Sigmoid colon (tissue), 7 donors: ENCODE data around the gene PEX1. TPM values are rescaled to one million over a fixed set of nuclear protein-coding genes. Genes with fewer than 3 reads are reported as not detected.
"Not testable (repeated sequence)": the region's sequence is repeated elsewhere in the genome, so short reads cannot be mapped to it uniquely, and the experiment has no call there.

Experiments
- DNase-seq: peaks from one replicate; pipeline ENCODE4 v3.0.0-alpha.2; 2019
- H3K27ac ChIP-seq, 4 donors: fragments of 200-600 bp; sonication (generic); one replicate each; pipeline ENCODE4 v1.5.1; 2016 to 2019; ENCODE audit warnings: mild to moderate bottlenecking in 1 of 4
- H3K27me3 ChIP-seq, 3 donors: fragments of 200-600 bp; sonication (generic); one replicate each; pipeline ENCODE4 v1.5.1; 2019; ENCODE audit warnings: mild to moderate bottlenecking in 1 of 3
- H3K36me3 ChIP-seq, 4 donors: fragments of 200-600 bp; sonication (generic); one replicate each; pipeline ENCODE4 v1.5.1; 2016 to 2019
- H3K4me1 ChIP-seq, 4 donors: fragments of 200-600 bp; sonication (generic); one replicate each; pipeline ENCODE4 v1.5.1; 2017 to 2019
- H3K4me3 ChIP-seq, 4 donors: fragments of 200-600 bp; sonication (generic); one replicate each; pipeline ENCODE4 v1.5.1; 2017 to 2019; ENCODE audit warnings: mild to moderate bottlenecking in 2 of 4, moderate library complexity in 1 of 4
- H3K9me3 ChIP-seq, 4 donors: fragments of 200-600 bp in 3 of 4; sonication (generic) in 3 of 4; one replicate each; pipeline versions ENCODE4 v1.5.1 to v1.6.1; 2013 to 2019
- CTCF ChIP-seq, 4 experiments: fragments of 450-650 bp in 3 of 4; fragments of 200-600 bp in 1 of 4; IDR thresholded peaks; one replicate each; pipeline ENCODE4 v1.5.1; 2016 to 2019; ENCODE audit warnings: antibody characterized with exemption in 4 of 4, mild to moderate bottlenecking in 3 of 4, moderate library complexity in 2 of 4
- EP300 ChIP-seq, 4 donors: sonication (generic); formaldehyde crosslinking; IDR thresholded peaks; one replicate each; pipeline ENCODE4 v1.6.1; 2017; ENCODE audit warnings: antibody characterized with exemption in 4 of 4
- POLR2A ChIP-seq, 2 donors: fragments of 450-650 bp; IDR thresholded peaks; one replicate each; pipeline ENCODE4 v1.6.1; 2016; ENCODE audit warnings: antibody characterized with exemption in 2 of 2, mild to moderate bottlenecking in 2 of 2, moderate library complexity in 2 of 2
- POLR2AphosphoS5 ChIP-seq, 4 donors: sonication (generic); formaldehyde crosslinking; IDR thresholded peaks; one replicate each; pipeline ENCODE4 v1.6.1; 2017; ENCODE audit warnings: antibody characterized with exemption in 4 of 4
- WGBS, 2 donors: extraction: QIAGEN DNeasy Blood & Tissue Kit; methylation state at CpG; one replicate each; pipeline ENCODE4 v1.1.7; 2013; 5-methylcytosine and 5-hydroxymethylcytosine counted together
- intact Hi-C: fragments of 100-400 bp; cut with DNase I; formaldehyde crosslinking; loops from one replicate; pipeline ENCODE4 v1.15.1; 2023
- polyA plus RNA-seq, 3 donors: library from polyadenylated mRNA; stranded (reverse); fragments of 200-250 nt; gene quantifications; one replicate each; pipeline ENCODE4 v1.2.3, GENCODE V29; 2013
- total RNA-seq, 4 donors: library from RNA; depleted of rRNA; stranded (reverse); fragments of >200 nt; gene quantifications; one replicate each; pipeline ENCODE4 v1.1.0, GENCODE V29; 2016
- donor health status: healthy with polysubstance abuse.
- donor health status: Bipolar disorder and iron deficiency.
- donor health status: healthy.

PEX1 gene
- total and polyA plus RNA-seq, 7 donors: 7.4 to 29.0 (median 19.0) TPM

GRCh38 chr7:92485974-92486373, 42.3 kb downstream of the PEX1 start:
- intact Hi-C loops: no loop called here
- 16 to 75% methylated on average over 2 of the region's 2 CpGs for WGBS, 2 donors
- Histone ChIP-seq H3K9me3 (no peaks in the 10 kb centered on the region), H3K27ac (no peak overlapping the region), H3K4me3 (no peak overlapping the region), H3K36me3 (peaks cover 0 to 61% (median 27%) of the 10 kb centered on the region in 4 donors), H3K4me1 (no peaks in the 10 kb centered on the region), H3K27me3 (no peaks in the 10 kb centered on the region)
- no peak for DNase-seq
- peak in 1 of 2 donors; percentile 23 for TF ChIP-seq POLR2A (IDR thresholded peaks at IDR 0.05)
- TF ChIP-seq EP300 (IDR thresholded peaks at IDR 0.05): no peak

DNA sequence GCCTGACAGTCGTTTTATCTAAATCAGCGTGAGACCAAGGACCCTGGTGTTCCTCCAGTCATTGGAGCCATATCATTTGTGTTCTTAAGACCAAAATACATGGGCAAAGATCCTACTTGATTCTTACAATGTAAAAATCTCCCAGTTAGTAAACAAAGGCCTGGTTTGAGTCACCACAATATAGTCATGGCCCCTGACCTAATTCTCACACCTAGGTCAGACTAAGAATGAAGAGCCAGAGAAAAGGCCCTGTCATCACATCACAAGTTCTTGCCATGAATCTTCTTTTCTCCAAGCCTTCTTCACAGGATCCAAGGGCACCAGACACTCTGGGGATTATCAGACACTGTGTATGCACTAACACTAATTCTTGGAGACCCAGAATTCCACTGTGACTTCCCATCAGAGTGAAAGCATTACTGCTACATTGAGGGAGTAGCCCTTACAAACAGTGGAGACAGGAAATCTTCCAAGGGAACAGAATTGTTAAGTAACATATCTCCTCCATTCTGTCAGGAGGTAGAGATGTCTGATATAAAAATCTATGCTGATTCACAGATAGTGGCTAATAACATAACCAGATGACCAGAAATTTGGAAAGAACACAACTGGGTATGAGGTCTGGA, 42.9 kb downstream of the PEX1 start:
- H3K4me3 ChIP-seq: no peak overlapping the region
- TF ChIP-seq POLR2A (IDR thresholded peaks at IDR 0.05): no peak
- TF ChIP-seq CTCF (IDR thresholded peaks at IDR 0.05): no peak
- TF ChIP-seq EP300 (IDR thresholded peaks at IDR 0.05): no peak
- TF ChIP-seq POLR2AphosphoS5 (IDR thresholded peaks at IDR 0.05): no peak
- no peaks in the 10 kb centered on the region for H3K4me1 ChIP-seq
- no peak overlapping the region for H3K27ac ChIP-seq
- WGBS, 2 donors: 91 to 96% methylated on average over 2 of the region's 2 CpGs
- H3K9me3 ChIP-seq: no peaks in the 10 kb centered on the region
- no peaks in the 10 kb centered on the region for H3K27me3 ChIP-seq
- intact Hi-C loops: no loop called here
- H3K36me3 ChIP-seq: peaks cover 0 to 55% (median 23%) of the 10 kb centered on the region in 4 donors
- DNase-seq: no peak

GRCh38 chr7:92484226-92484625, 44.1 kb downstream of the PEX1 start:
- H3K27ac ChIP-seq, H3K9me3 ChIP-seq, H3K27me3 ChIP-seq, intact Hi-C loops, H3K4me3 ChIP-seq, DNase-seq, H3K4me1 ChIP-seq: not testable (repeated sequence)
- H3K36me3 ChIP-seq: peaks cover 0 to 43% (median 14%) of the 10 kb centered on the region in 4 donors
- WGBS, 2 donors: 95 to 97% methylated on average over 6 of the region's 6 CpGs

- H3K4me1 ChIP-seq, H3K27me3 ChIP-seq, H3K9me3 ChIP-seq, intact Hi-C loops, H3K4me3 ChIP-seq, DNase-seq, H3K27ac ChIP-seq: not testable (repeated sequence)
- H3K36me3 ChIP-seq: peaks cover 0 to 37% (median 8%) of the 10 kb centered on the region in 4 donors
- WGBS, 2 donors: 80 to 83% methylated on average over 6 of the region's 6 CpGs
Measured at GRCh38 chr7:92483624-92484023, 44.7 kb downstream of the PEX1 start.

DNA sequence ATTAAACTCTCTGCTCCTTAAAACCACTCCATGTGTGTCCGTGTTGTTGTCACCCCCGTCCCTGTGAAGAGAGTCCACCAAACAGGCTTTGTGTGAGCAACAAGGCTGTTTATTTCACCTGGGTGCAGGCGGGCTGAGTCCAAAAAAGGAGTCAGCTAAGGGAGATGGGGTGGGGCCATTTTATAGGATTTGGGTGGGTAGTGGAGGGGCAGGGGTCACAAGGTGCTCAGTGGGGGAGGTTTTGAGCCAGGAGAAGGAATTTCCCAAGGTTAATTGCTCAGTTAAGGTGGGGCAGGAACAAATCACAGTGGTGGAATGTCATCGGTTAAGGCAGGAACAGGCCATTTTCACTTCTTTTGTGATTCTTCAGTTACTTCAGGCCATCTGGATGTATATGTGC, 49.2 kb downstream of the PEX1 start:
- intact Hi-C loops, H3K27ac ChIP-seq, H3K4me1 ChIP-seq, H3K9me3 ChIP-seq, H3K27me3 ChIP-seq, DNase-seq, H3K4me3 ChIP-seq: not testable (repeated sequence)
- WGBS, 2 donors: 41 to 77% methylated on average over 4 of the region's 4 CpGs
- H3K36me3 ChIP-seq: peaks cover 0 to 12% (median 0%) of the 10 kb centered on the region in 4 donors

DNA sequence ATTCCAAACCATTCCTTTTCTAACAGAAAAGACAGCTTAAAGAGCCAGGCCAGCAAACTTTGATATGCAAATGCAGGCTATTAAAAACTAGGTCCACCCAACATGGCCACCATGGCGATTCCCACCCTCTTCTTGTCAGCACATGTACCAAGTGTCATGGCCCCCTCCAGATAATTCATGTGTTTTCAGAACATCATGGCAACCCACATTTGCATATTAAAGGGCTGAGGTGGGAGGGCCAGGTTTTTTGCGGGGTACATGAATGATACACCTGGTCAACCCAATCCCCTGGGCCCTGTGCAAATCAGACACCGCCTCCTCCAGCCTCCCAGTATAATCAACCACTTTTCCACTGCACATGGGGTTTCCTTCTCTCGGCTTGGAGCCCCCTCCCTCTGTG, 49.6 kb downstream of the PEX1 start:
- DNase-seq: no peak

More for the DNA sequence above, 49.6 kb downstream of the PEX1 start:
- Histone ChIP-seq H3K4me3 (no peak overlapping the region), H3K27ac (no peak overlapping the region), H3K4me1 (no peaks in the 10 kb centered on the region), H3K36me3 (peaks cover 0 to 12% (median 0%) of the 10 kb centered on the region in 4 donors), H3K27me3 (no peaks in the 10 kb centered on the region), H3K9me3 (no peaks in the 10 kb centered on the region)
- 90 to 92% methylated on average over 4 of the region's 4 CpGs for WGBS, 2 donors
- intact Hi-C loops: no loop called here
- TF ChIP-seq EP300 (IDR thresholded peaks at IDR 0.05): no peak
- TF ChIP-seq CTCF (IDR thresholded peaks at IDR 0.05): no peak
- no peak for TF ChIP-seq POLR2AphosphoS5 (IDR thresholded peaks at IDR 0.05)
- TF ChIP-seq POLR2A (IDR thresholded peaks at IDR 0.05): no peak
